ENCODE results near the gene PSTPIP1. TPM values are rescaled to one million over a fixed set of nuclear protein-coding genes. Genes with fewer than 3 reads are reported as not detected.

PSTPIP1 gene
- total RNA-seq, 1 experiment from 2014 or later = 0.19 TPM

GRCh38 chr15:76978522-76979330 is 16.2 kb upstream of the PSTPIP1 start:
- no peak for DNase-seq (ENCODE audit: low spot score)

GRCh38 chr15:76979331-76979925 is 15.5 kb upstream of the PSTPIP1 start:
- DNase-seq (ENCODE audit: low spot score) = no peak

GRCh38 chr15:76979996-76980520 is 14.9 kb upstream of the PSTPIP1 start:
- DNase-seq (ENCODE audit: low spot score) = no peak

- no peak for DNase-seq (ENCODE audit: low spot score)
These were observed 12.6 kb upstream of the PSTPIP1 start for GRCh38 chr15:76982356-76982755.

- DNase-seq (ENCODE audit: low spot score) = no peak
These were observed 12.2 kb upstream of the PSTPIP1 start for GRCh38 chr15:76982756-76983155.

GRCh38 chr15:76983590-76984375 is 11.1 kb upstream of the PSTPIP1 start:
- no peak for DNase-seq (ENCODE audit: low spot score)

GRCh38 chr15:76986743-76987142 is 8.2 kb upstream of the PSTPIP1 start:
- no peak for DNase-seq (ENCODE audit: low spot score)

- no peak for DNase-seq (ENCODE audit: low spot score)
These were observed 7.7 kb upstream of the PSTPIP1 start for GRCh38 chr15:76987276-76987675.

- no peak for DNase-seq (ENCODE audit: low spot score)
These were observed 6.7 kb upstream of the PSTPIP1 start for GRCh38 chr15:76987896-76988860.

GRCh38 chr15:76988867-76989780 is 5.8 kb upstream of the PSTPIP1 start:
- DNase-seq (ENCODE audit: low spot score) = no peak

- DNase-seq (ENCODE audit: low spot score) = no peak
These were observed 3.9 kb upstream of the PSTPIP1 start for GRCh38 chr15:76991048-76991447.

- no peak for DNase-seq (ENCODE audit: low spot score)
These were observed 2.9 kb upstream of the PSTPIP1 start for GRCh38 chr15:76991741-76992645.

GRCh38 chr15:76993114-76993725 is 1.7 kb upstream of the PSTPIP1 start:
- no peak for DNase-seq (ENCODE audit: low spot score)

- no peak for DNase-seq (ENCODE audit: low spot score)
These were observed 925 bp upstream of the PSTPIP1 start for GRCh38 chr15:76994001-76994400.

GRCh38 chr15:76994496-76994895 is 430 bp upstream of the PSTPIP1 start:
- no peak for DNase-seq (ENCODE audit: low spot score)

GRCh38 chr15:76996076-76996525 is 1.2 kb downstream of the PSTPIP1 start:
- no peak for DNase-seq (ENCODE audit: low spot score)

GRCh38 chr15:76996526-76997401 is 1.8 kb downstream of the PSTPIP1 start:
- DNase-seq (ENCODE audit: low spot score) = no peak
